Thyroid gland (tissue), 4 donors: ENCODE data around the gene CERT1. TPM values are rescaled to one million over a fixed set of nuclear protein-coding genes. Genes with fewer than 3 reads are reported as not detected.

Experiments used
- DNase-seq, 2 donors: peaks; one replicate each; pipeline ENCODE4 v3.0.0-alpha.2; 2019
- H3K27ac ChIP-seq, 3 donors: fragments of 200-600 bp; sonication (generic); 1 replicate in 2 of 3; 2 replicates in 1 of 3; pipeline ENCODE4 v1.5.1; 2016 to 2019; ENCODE audit warnings: mild to moderate bottlenecking in 1 of 3, moderate library complexity in 1 of 3
- H3K27me3 ChIP-seq: fragments of 200-600 bp; sonication (generic); one replicate; pipeline ENCODE4 v1.5.1; 2019
- H3K36me3 ChIP-seq, 2 donors: fragments of 200-600 bp; sonication (generic); one replicate each; pipeline ENCODE4 v1.5.1; 2016 to 2019
- H3K4me1 ChIP-seq, 2 donors: fragments of 200-600 bp; sonication (generic); one replicate each; pipeline ENCODE4 v1.5.1; 2017 to 2019
- H3K4me3 ChIP-seq, 3 donors: fragments of 200-600 bp; sonication (generic); replicated peaks in 1 of 3; 1 replicate in 2 of 3; 2 replicates in 1 of 3; pipeline ENCODE4 v1.5.1; 2016; ENCODE audit warnings: mild to moderate bottlenecking in 1 of 3
- H3K9me3 ChIP-seq: fragments of 200-600 bp; sonication (generic); one replicate; pipeline ENCODE4 v1.5.1; 2017
- CTCF ChIP-seq, 6 experiments: fragments of 200-600 bp in 3 of 6; fragments of 450-650 bp in 3 of 6; sonication (generic) in 3 of 6; IDR thresholded peaks; one replicate each; pipeline ENCODE4 v1.5.1; 2016 to 2019; ENCODE audit warnings: antibody characterized with exemption in 6 of 6, mild to moderate bottlenecking in 2 of 6, inconsistent platforms in 1 of 6, moderate library complexity in 1 of 6
- POLR2A ChIP-seq, 2 donors: fragments of 450-650 bp; IDR thresholded peaks; one replicate each; pipeline ENCODE4 v1.6.1; 2017; ENCODE audit warnings: antibody characterized with exemption in 2 of 2, mild to moderate bottlenecking in 2 of 2, moderate library complexity in 1 of 2
- WGBS, 2 donors: methylation state at CpG; one replicate each; pipeline ENCODE4 v1.1.5; 2017; 5-methylcytosine and 5-hydroxymethylcytosine counted together
- intact Hi-C: fragments of 100-400 bp; cut with DNase I; formaldehyde crosslinking; loops from one replicate; pipeline ENCODE4 v1.15.1; 2023
- total RNA-seq, 4 donors: library from RNA; depleted of rRNA; stranded (reverse); fragments of >200 nt; gene quantifications; one replicate each; pipeline ENCODE4 v1.2.3, GENCODE V29; 2016

The CERT1 gene
- total RNA-seq, 4 donors from 2014 or later = 66.3 to 87.5 (median 78.0) TPM

DNA sequence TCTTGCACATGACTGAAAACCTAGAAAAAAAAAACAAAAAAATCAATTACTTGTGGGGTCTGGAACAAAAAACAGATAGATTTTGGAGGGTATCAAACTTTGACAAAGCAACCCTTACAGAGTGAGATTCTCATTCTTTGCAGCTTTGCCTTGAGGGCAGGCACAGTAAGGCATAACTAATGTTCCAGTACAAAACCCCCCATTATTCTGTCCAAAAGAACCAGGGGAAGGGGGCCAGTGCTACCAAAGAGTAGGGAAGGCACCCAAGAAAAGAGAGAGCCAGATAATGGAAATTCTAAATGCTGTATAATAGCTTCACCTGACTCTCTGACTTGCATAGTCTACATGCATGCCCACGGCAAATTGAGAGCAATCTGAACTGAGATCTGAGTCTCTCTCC, 13.2 kb upstream of the CERT1 start:
- DNase-seq = no peak

DNA sequence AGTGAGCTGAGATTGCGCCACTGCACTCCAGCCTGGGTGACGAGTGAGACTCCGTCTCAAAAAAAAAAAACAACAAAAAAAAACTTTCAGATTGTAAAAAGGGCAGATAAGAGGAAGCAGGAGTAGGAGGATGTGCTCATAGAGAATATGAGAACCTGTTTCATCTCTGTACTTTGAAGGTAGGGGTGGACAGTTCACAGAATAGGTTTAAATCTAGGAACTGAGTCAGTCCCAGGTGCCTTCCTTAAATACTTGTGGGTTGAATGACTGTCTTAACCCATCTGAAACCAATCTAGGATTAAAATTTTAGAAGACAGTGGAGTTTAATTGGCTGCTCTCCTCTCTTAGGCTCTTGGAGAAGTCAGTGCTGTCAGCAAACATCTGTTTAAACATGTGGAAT, 12.6 kb upstream of the CERT1 start:
- Histone ChIP-seq H3K27ac (no peak overlapping the region), H3K27me3 (no peaks in the 10 kb centered on the region), H3K9me3 (no peaks in the 10 kb centered on the region), H3K4me3 (no peak overlapping the region), H3K4me1 (no peaks in the 10 kb centered on the region), H3K36me3 (no peaks in the 10 kb centered on the region)
- TF ChIP-seq CTCF (IDR thresholded peaks at IDR 0.05) = no peak
- TF ChIP-seq POLR2A (IDR thresholded peaks at IDR 0.05) = no peak
- DNase-seq = no peak
- 92 to 98% methylated on average over 3 of the region's 3 CpGs for WGBS, 2 donors
- intact Hi-C loops = no loop called here

More for the DNA sequence above, 13.2 kb upstream of the CERT1 start:
- Histone ChIP-seq H3K9me3 (no peaks in the 10 kb centered on the region), H3K27me3 (no peaks in the 10 kb centered on the region), H3K4me1 (no peaks in the 10 kb centered on the region), H3K27ac (no peak overlapping the region), H3K4me3 (no peak overlapping the region), H3K36me3 (no peaks in the 10 kb centered on the region)
- intact Hi-C loops = no loop called here
- WGBS, 2 donors = 93 to 94% methylated on average over 1 of the region's 1 CpG
- TF ChIP-seq POLR2A (IDR thresholded peaks at IDR 0.05) (no peak), CTCF (IDR thresholded peaks at IDR 0.05) (no peak)

DNA sequence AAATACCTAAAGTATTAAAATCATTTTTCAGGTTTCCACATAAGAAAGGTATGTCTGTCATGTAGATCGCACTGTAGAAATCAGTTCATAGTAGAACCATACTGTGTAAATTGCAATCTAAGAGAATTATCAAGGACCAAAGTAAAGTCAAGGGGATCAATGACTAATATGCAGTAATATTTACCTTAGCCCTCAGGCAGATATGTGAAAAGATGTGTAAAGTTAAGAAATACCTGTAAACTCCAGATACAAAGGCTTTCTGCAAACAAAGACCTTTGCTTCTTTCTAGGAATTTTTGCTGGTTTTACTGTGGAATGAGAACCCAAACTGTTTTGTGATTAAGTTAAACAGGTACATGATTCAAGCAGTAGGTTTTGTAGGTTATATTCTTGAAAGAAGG, 11.8 kb upstream of the CERT1 start:
- H3K27me3 ChIP-seq = no peaks in the 10 kb centered on the region
- DNase-seq = no peak
- H3K4me3 ChIP-seq = no peak overlapping the region
- H3K9me3 ChIP-seq = no peaks in the 10 kb centered on the region
- intact Hi-C loops = no loop called here
- TF ChIP-seq POLR2A (IDR thresholded peaks at IDR 0.05) (no peak), CTCF (IDR thresholded peaks at IDR 0.05) (no peak)
- H3K36me3 ChIP-seq = no peaks in the 10 kb centered on the region
- no peaks in the 10 kb centered on the region for H3K4me1 ChIP-seq
- no peak overlapping the region for H3K27ac ChIP-seq
- 96 to 97% methylated on average over 1 of the region's 1 CpG for WGBS, 2 donors

GRCh38 chr5:75522542-75522941, 11.1 kb upstream of the CERT1 start:
- intact Hi-C loops = no loop called here
- Histone ChIP-seq H3K36me3 (no peaks in the 10 kb centered on the region), H3K4me1 (no peaks in the 10 kb centered on the region), H3K4me3 (no peak overlapping the region), H3K27ac (no peak overlapping the region), H3K9me3 (no peaks in the 10 kb centered on the region), H3K27me3 (no peaks in the 10 kb centered on the region)
- DNase-seq = no peak
- TF ChIP-seq POLR2A (IDR thresholded peaks at IDR 0.05) (no peak), CTCF (IDR thresholded peaks at IDR 0.05) (no peak)
- 99 to 100% methylated on average over 1 of the region's 1 CpG for WGBS, 2 donors

GRCh38 chr5:75522025-75522424, 10.6 kb upstream of the CERT1 start:
- intact Hi-C loops = no loop called here
- no peak for TF ChIP-seq CTCF (IDR thresholded peaks at IDR 0.05)
- TF ChIP-seq POLR2A (IDR thresholded peaks at IDR 0.05) = no peak
- H3K27ac ChIP-seq = no peak overlapping the region
- H3K27me3 ChIP-seq = no peaks in the 10 kb centered on the region
- H3K36me3 ChIP-seq = no peaks in the 10 kb centered on the region
- H3K9me3 ChIP-seq = no peaks in the 10 kb centered on the region
- H3K4me3 ChIP-seq = no peak overlapping the region
- no peaks in the 10 kb centered on the region for H3K4me1 ChIP-seq
- no peak for DNase-seq
